Spleen (tissue), 11 donors: ENCODE data around the gene ZNF385B. TPM values are rescaled to one million over a fixed set of nuclear protein-coding genes. Genes with fewer than 3 reads are reported as not detected.

Experiments
- DNase-seq: peaks from one replicate; pipeline ENCODE4 v3.0.0-alpha.2; 2020
- H3K27ac ChIP-seq, 8 donors: fragments of 200-600 bp; sonication (generic) in 7 of 8; 1 replicate in 4 of 8; 2 replicates in 4 of 8; pipeline versions ENCODE4 v1.5.0 to v1.8.0; 2016 to 2021; ENCODE audit warnings: inconsistent platforms in 4 of 8, mild to moderate bottlenecking in 4 of 8, moderate library complexity in 1 of 8
- H3K27me3 ChIP-seq, 7 donors: fragments of 200-600 bp; sonication (generic) in 6 of 7; replicated peaks in 1 of 7; 1 replicate in 4 of 7; 2 replicates in 3 of 7; pipeline versions ENCODE4 v1.5.0 to v1.8.0; 2016 to 2021; ENCODE audit warnings: inconsistent platforms in 3 of 7, mild to moderate bottlenecking in 1 of 7
- H3K36me3 ChIP-seq, 6 donors: fragments of 200-600 bp; sonication (generic) in 5 of 6; 1 replicate in 4 of 6; 2 replicates in 2 of 6; pipeline versions ENCODE4 v1.5.0 to v1.8.0; 2016 to 2021; ENCODE audit warnings: inconsistent platforms in 2 of 6
- H3K4me1 ChIP-seq, 6 donors: fragments of 200-600 bp; sonication (generic) in 5 of 6; 1 replicate in 3 of 6; 2 replicates in 3 of 6; pipeline versions ENCODE4 v1.5.0 to v1.8.0; 2016 to 2021; ENCODE audit warnings: inconsistent platforms in 3 of 6
- H3K4me3 ChIP-seq, 8 donors: fragments of 200-600 bp; sonication (generic) in 7 of 8; 1 replicate in 4 of 8; 2 replicates in 4 of 8; pipeline versions ENCODE4 v1.5.0 to v1.8.0; 2016 to 2021; ENCODE audit warnings: inconsistent platforms in 4 of 8, mild to moderate bottlenecking in 4 of 8, moderate library complexity in 2 of 8
- H3K9me3 ChIP-seq, 8 donors: fragments of 200-600 bp; sonication (generic) in 7 of 8; 1 replicate in 4 of 8; 2 replicates in 4 of 8; pipeline versions ENCODE4 v1.5.0 to v1.8.0; 2016 to 2021; ENCODE audit warnings: inconsistent platforms in 4 of 8
- CTCF ChIP-seq, 11 experiments: fragments of 200-600 bp in 7 of 11; fragments of 450-650 bp in 4 of 11; sonication (generic) in 4 of 11; IDR thresholded peaks in 8 of 11; conservative IDR thresholded peaks in 3 of 11; 1 replicate in 7 of 11; 2 replicates in 4 of 11; pipeline versions ENCODE4 v1.4.0 to v1.8.0; 2016 to 2021; ENCODE audit warnings: antibody characterized with exemption in 11 of 11, inconsistent platforms in 4 of 11, mild to moderate bottlenecking in 1 of 11
- POLR2A ChIP-seq, 3 donors: fragments of 450-650 bp; IDR thresholded peaks; one replicate each; pipeline ENCODE4 v1.5.1; 2017; ENCODE audit warnings: antibody characterized with exemption in 3 of 3, mild to moderate bottlenecking in 1 of 3
- POLR2AphosphoS5 ChIP-seq, 3 donors: sonication (generic); formaldehyde crosslinking; IDR thresholded peaks; one replicate each; pipeline ENCODE4 v1.5.1; 2017; ENCODE audit warnings: antibody characterized with exemption in 3 of 3
- WGBS, 5 donors: extraction: QIAGEN DNeasy Blood & Tissue Kit in 3 of 5; methylation state at CpG; one replicate each; pipeline versions ENCODE4 v1.1.5 to v1.1.7; 2013 to 2018; 5-methylcytosine and 5-hydroxymethylcytosine counted together
- intact Hi-C: fragments of 100-400 bp; cut with DNase I; formaldehyde crosslinking; loops from one replicate; pipeline ENCODE4 v1.15.0; 2023; ENCODE audit warnings: low total_unique reads
- polyA plus RNA-seq, 3 donors: library from polyadenylated mRNA; stranded (reverse); fragments of 200-250 nt; gene quantifications; one replicate each; pipeline ENCODE4 v1.2.1, GENCODE V29; 2013
- total RNA-seq, 7 donors: library from RNA; depleted of rRNA in 3 of 7; stranded (reverse); fragments of >200 nt in 3 of 7; fragmentation: NEBNext Ultra II Directional in 4 of 7; extraction: Animal tissue kit (Norgen Biotek cat#: 25700) in 4 of 7; gene quantifications; one replicate each; pipeline versions ENCODE4 v1.1.0 to v1.2.1, GENCODE V29; 2016 to 2021
- donor health status: healthy with polysubstance abuse.
- donor health status: DM: no; HTN: no; CAD: no; lungs with moderate emphysema.
- donor health status: DM: no; HTN: no; CAD: no.
- donor health status: Bipolar disorder and iron deficiency.
- donor health status: healthy.
- donor health status: DM: no; HTN: no; CAD: no.
- donor health status: DM: yes; HTN: yes; CAD: no.

The ZNF385B gene
- total and polyA plus RNA-seq, 10 donors = 0.03 to 4.3 (median 0.37) TPM; not detected in 3

- Histone ChIP-seq H3K27me3 (no peaks in the 10 kb centered on the region), H3K36me3 (no peaks in the 10 kb centered on the region), H3K4me1 (no peaks in the 10 kb centered on the region), H3K9me3 (peaks cover 0 to 15% (median 0%) of the 10 kb centered on the region in 8 donors), H3K4me3 (no peak overlapping the region), H3K27ac (no peak overlapping the region)
- TF ChIP-seq POLR2AphosphoS5 (IDR thresholded peaks at IDR 0.05) (no peak), POLR2A (IDR thresholded peaks at IDR 0.05) (no peak), CTCF (IDR thresholded peaks at IDR 0.05 in 8 of 11, conservative IDR thresholded peaks at IDR 0.05 in 3 of 11) (no peak)
- 85 to 95% (median 91%) methylated on average over 5 of the region's 5 CpGs for WGBS, 5 donors
- DNase-seq = no peak
- intact Hi-C loops = no loop called here
Measured at GRCh38 chr2:179814050-179814449, 47.4 kb downstream of the ZNF385B start.

- intact Hi-C loops = no loop called here
- no peaks in the 10 kb centered on the region for H3K27me3 ChIP-seq
- TF ChIP-seq POLR2AphosphoS5 (IDR thresholded peaks at IDR 0.05) (no peak), CTCF (IDR thresholded peaks at IDR 0.05 in 8 of 11, conservative IDR thresholded peaks at IDR 0.05 in 3 of 11) (no peak), POLR2A (IDR thresholded peaks at IDR 0.05) (no peak)
- H3K4me1 ChIP-seq = no peaks in the 10 kb centered on the region
- WGBS, 5 donors = 88 to 100% (median 96%) methylated on average over 1 of the region's 1 CpG
- H3K9me3 ChIP-seq = peaks cover 0 to 15% (median 0%) of the 10 kb centered on the region in 8 donors
- DNase-seq = no peak
- no peaks in the 10 kb centered on the region for H3K36me3 ChIP-seq
- no peak overlapping the region for H3K4me3 ChIP-seq
- no peak overlapping the region for H3K27ac ChIP-seq
Measured at GRCh38 chr2:179812501-179812900, 48.9 kb downstream of the ZNF385B start.

- TF ChIP-seq POLR2AphosphoS5 (IDR thresholded peaks at IDR 0.05) = no peak
- TF ChIP-seq POLR2A (IDR thresholded peaks at IDR 0.05) = no peak
- TF ChIP-seq CTCF (IDR thresholded peaks at IDR 0.05 in 8 of 11, conservative IDR thresholded peaks at IDR 0.05 in 3 of 11) = no peak
- DNase-seq = no peak
- Histone ChIP-seq H3K27ac (no peak overlapping the region), H3K4me3 (no peak overlapping the region), H3K36me3 (no peaks in the 10 kb centered on the region), H3K9me3 (peaks cover 0 to 15% (median 0%) of the 10 kb centered on the region in 8 donors), H3K4me1 (no peaks in the 10 kb centered on the region), H3K27me3 (no peaks in the 10 kb centered on the region)
- intact Hi-C loops = no loop called here
Measured at GRCh38 chr2:179811042-179811441, 50.4 kb downstream of the ZNF385B start.

- intact Hi-C loops = no loop called here
- H3K4me1 ChIP-seq = no peaks in the 10 kb centered on the region
- DNase-seq = no peak
- no peak overlapping the region for H3K4me3 ChIP-seq
- WGBS, 5 donors = 85 to 96% (median 87%) methylated on average over 4 of the region's 4 CpGs
- no peaks in the 10 kb centered on the region for H3K27me3 ChIP-seq
- peaks cover 0 to 15% (median 0%) of the 10 kb centered on the region in 8 donors for H3K9me3 ChIP-seq
- no peak for TF ChIP-seq POLR2A (IDR thresholded peaks at IDR 0.05)
- no peak overlapping the region for H3K27ac ChIP-seq
- H3K36me3 ChIP-seq = no peaks in the 10 kb centered on the region
Measured at GRCh38 chr2:179809606-179810005, 51.8 kb downstream of the ZNF385B start.

GRCh38 chr2:179805001-179805400 is 56.4 kb downstream of the ZNF385B start:
- intact Hi-C loops = no loop called here
- H3K4me3 ChIP-seq = no peak overlapping the region
- no peak for DNase-seq
- H3K36me3 ChIP-seq = no peaks in the 10 kb centered on the region
- TF ChIP-seq POLR2AphosphoS5 (IDR thresholded peaks at IDR 0.05) = no peak
- H3K9me3 ChIP-seq = no peaks in the 10 kb centered on the region
- no peaks in the 10 kb centered on the region for H3K4me1 ChIP-seq
- 84 to 96% (median 89%) methylated on average over 3 of the region's 3 CpGs for WGBS, 5 donors
- no peak overlapping the region for H3K27ac ChIP-seq
- H3K27me3 ChIP-seq = no peaks in the 10 kb centered on the region
